ENCODE results near the gene TBL1X. TPM values are rescaled to one million over a fixed set of nuclear protein-coding genes. Genes with fewer than 3 reads are reported as not detected.

The TBL1X gene
- total and polyA plus RNA-seq, 2 donors (not counting 1 experiment from before 2014, with no cell fraction given): 8.8 to 65.1 TPM

DNA sequence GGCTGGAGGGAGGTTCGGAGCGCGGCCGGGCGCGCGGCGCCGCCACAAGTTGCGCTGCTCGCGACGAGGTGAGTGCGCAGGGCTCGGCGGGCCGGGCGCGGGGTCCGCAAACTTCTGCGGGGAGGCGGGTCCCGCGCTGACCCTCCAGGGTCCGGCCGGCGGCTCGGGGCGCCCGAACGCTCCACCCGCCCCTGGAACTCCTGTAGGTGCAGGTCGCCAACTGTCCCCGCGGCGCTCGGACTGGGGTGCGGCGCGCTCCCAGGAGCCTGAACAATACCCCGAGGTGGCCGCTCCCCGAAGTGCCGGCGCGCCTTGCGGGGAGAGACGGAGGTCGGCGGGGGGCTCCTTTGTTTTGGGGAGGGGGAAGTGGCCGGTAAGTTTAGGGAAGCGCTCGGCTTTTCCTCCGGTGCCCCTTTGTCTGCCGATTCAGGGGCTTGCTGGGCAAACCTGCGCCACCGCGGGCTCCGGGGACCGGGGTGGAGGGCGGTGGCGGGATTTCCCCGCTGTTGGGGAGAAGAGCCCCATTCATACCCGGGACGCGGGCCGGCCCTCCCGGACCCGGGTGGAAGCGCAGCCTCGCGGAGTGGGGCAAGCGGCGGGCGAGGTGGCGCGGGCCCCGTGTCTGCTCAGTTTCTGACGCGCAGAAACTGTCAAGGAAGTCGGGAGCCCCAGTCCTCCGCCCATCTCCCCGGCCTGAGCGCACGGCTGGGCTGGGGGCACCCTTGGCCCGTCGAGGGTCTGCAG is 694 bp downstream of the TBL1X start:
- ATAC-seq (ENCODE audit: low read depth) (peak; percentile 7), DNase-seq (peak; percentile 53)
- Histone ChIP-seq H3K4me1 (ENCODE audit: control insufficient read depth in 2 of 2, insufficient read depth in 2 of 2, low read length in 2 of 2) (peaks cover 33 to 43% of the 10 kb centered on the region in 2 donors), H3K36me3 (replicated peaks in 1 of 2; ENCODE audit: control extremely low read depth in 1 of 2, control insufficient read depth in 1 of 2, extremely low read depth in 1 of 2, insufficient read depth in 2 of 2, low read length in 1 of 2) (no peaks in the 10 kb centered on the region), H3K4me3 (ENCODE audit: control extremely low read depth in 1 of 5, extremely low read depth in 1 of 5, insufficient read depth in 1 of 5, low read depth in 2 of 5, low read length in 4 of 5) (peak overlapping the region in 4 of 5 experiments; percentile 60 to 73 (median 69)), H4K20me1 (ENCODE audit: control insufficient read depth, insufficient read depth, low read length, poor library complexity, severe bottlenecking) (peaks cover 9% of the 10 kb centered on the region), H3K27ac (ENCODE audit: low read length in 2 of 2) (peak overlapping the region; percentile 18 to 61), H3K79me2 (ENCODE audit: control insufficient read depth, insufficient read depth, low read length) (peaks cover 42% of the 10 kb centered on the region), H3K4me2 (replicated peaks; ENCODE audit: low read depth, low read length, poor library complexity, severe bottlenecking) (peak overlapping the region; percentile 76), H3K27me3 (replicated peaks in 1 of 4; ENCODE audit: control extremely low read depth in 1 of 4, control insufficient read depth in 3 of 4, insufficient read depth in 4 of 4, low read length in 3 of 4) (no peaks in the 10 kb centered on the region), H3K9me3 (ENCODE audit: control extremely low read depth in 1 of 3, control insufficient read depth in 2 of 3, insufficient read depth in 1 of 3, low read length in 2 of 3) (no peaks in the 10 kb centered on the region), H2AFZ (ENCODE audit: insufficient read depth, low read depth, low read length, poor library complexity, severe bottlenecking) (peak overlapping the region; percentile 73), H3K9ac (ENCODE audit: low read length) (peak overlapping the region; percentile 68)
- under 1% methylated on average over 55 of the region's 87 CpGs for WGBS (ENCODE audit: insufficient coverage)
- H3K4me1 Mint-ChIP-seq: peaks cover 46% of the 10 kb centered on the region
- peak overlapping the region; percentile 72 for H3K4me3 Mint-ChIP-seq
- peak overlapping the region; percentile 59 for H3K27ac Mint-ChIP-seq
- no peaks in the 10 kb centered on the region for H3K9me3 Mint-ChIP-seq (ENCODE audit: insufficient read depth)
- intact Hi-C loops (cut with micrococcal nuclease): loop anchor here (5.0 to 10.0 kb wide), 2 partner anchors 62 to 649 kb away; no protein-coding TSS in a partner anchor
- ChIA-PET CTCF (no interaction called here), POLR2A (no interaction called here)
- no peaks in the 10 kb centered on the region for H3K27me3 Mint-ChIP-seq
- TF ChIP-seq, protein P1, sequence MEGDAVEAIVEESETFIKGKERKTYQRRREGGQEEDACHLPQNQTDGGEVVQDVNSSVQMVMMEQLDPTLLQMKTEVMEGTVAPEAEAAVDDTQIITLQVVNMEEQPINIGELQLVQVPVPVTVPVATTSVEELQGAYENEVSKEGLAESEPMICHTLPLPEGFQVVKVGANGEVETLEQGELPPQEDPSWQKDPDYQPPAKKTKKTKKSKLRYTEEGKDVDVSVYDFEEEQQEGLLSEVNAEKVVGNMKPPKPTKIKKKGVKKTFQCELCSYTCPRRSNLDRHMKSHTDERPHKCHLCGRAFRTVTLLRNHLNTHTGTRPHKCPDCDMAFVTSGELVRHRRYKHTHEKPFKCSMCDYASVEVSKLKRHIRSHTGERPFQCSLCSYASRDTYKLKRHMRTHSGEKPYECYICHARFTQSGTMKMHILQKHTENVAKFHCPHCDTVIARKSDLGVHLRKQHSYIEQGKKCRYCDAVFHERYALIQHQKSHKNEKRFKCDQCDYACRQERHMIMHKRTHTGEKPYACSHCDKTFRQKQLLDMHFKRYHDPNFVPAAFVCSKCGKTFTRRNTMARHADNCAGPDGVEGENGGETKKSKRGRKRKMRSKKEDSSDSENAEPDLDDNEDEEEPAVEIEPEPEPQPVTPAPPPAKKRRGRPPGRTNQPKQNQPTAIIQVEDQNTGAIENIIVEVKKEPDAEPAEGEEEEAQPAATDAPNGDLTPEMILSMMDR (IDR thresholded peaks at IDR 0.05): no peak
- no peak for TF ChIP-seq EZH2 (IDR thresholded peaks at IDR 0.05; ENCODE audit: borderline replicate concordance, insufficient read depth, low read depth, low read length, poor library complexity, severe bottlenecking)

DNA sequence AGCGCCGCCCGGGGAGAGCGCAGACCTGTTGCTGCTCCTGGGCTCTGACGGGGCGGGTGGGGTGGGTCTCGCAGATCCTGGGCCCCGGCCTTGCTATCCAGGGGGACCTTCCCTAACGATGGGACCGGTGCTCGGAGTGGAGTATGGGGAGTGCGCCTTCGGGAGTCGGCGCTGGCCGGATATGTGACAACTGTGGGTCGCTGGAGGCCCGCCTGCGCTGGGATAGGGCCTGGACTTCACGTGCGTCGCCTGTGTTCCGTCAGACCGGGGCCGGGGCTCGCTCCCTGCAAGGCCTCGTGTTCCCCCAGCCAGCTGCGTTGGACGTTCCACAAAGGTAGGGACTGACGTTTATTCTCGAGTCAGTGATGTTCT is 1.3 kb downstream of the TBL1X start:
- ChIA-PET CTCF (no interaction called here), POLR2A (no interaction called here)
- no peaks in the 10 kb centered on the region for H3K27me3 Mint-ChIP-seq
- ATAC-seq (ENCODE audit: low read depth) (no peak), DNase-seq (peak; percentile 34)
- H4K20me1 ChIP-seq (ENCODE audit: control insufficient read depth, insufficient read depth, low read length, poor library complexity, severe bottlenecking): peaks cover 9% of the 10 kb centered on the region
- H3K4me3 ChIP-seq (ENCODE audit: control extremely low read depth in 1 of 5, extremely low read depth in 1 of 5, insufficient read depth in 1 of 5, low read depth in 2 of 5, low read length in 4 of 5): peak overlapping the region; percentile 27 to 73 (median 69)
- H3K4me3 Mint-ChIP-seq: peak overlapping the region; percentile 84
- peak overlapping the region; percentile 73 for H2AFZ ChIP-seq (ENCODE audit: insufficient read depth, low read depth, low read length, poor library complexity, severe bottlenecking)
- H3K27me3 ChIP-seq (replicated peaks in 1 of 4; ENCODE audit: control extremely low read depth in 1 of 4, control insufficient read depth in 3 of 4, insufficient read depth in 4 of 4, low read length in 3 of 4): no peaks in the 10 kb centered on the region
- H3K36me3 ChIP-seq (replicated peaks in 1 of 2; ENCODE audit: control extremely low read depth in 1 of 2, control insufficient read depth in 1 of 2, extremely low read depth in 1 of 2, insufficient read depth in 2 of 2, low read length in 1 of 2): peaks cover 0 to 3% of the 10 kb centered on the region in 2 experiments
- no peak overlapping the region for H3K27ac ChIP-seq (ENCODE audit: low read length in 2 of 2)
- 1% methylated on average over 24 of the region's 31 CpGs for WGBS (ENCODE audit: insufficient coverage)
- peak overlapping the region; percentile 76 for H3K4me2 ChIP-seq (replicated peaks; ENCODE audit: low read depth, low read length, poor library complexity, severe bottlenecking)
- peaks cover 33 to 43% of the 10 kb centered on the region in 2 donors for H3K4me1 ChIP-seq (ENCODE audit: control insufficient read depth in 2 of 2, insufficient read depth in 2 of 2, low read length in 2 of 2)
- H3K27ac Mint-ChIP-seq: peak overlapping the region; percentile 61
- TF ChIP-seq, protein P1 (IDR thresholded peaks at IDR 0.05): no peak
- TF ChIP-seq EZH2 (IDR thresholded peaks at IDR 0.05; ENCODE audit: borderline replicate concordance, insufficient read depth, low read depth, low read length, poor library complexity, severe bottlenecking): no peak
- peaks cover 48% of the 10 kb centered on the region for H3K79me2 ChIP-seq (ENCODE audit: control insufficient read depth, insufficient read depth, low read length)
- H3K9ac ChIP-seq (ENCODE audit: low read length): peak overlapping the region; percentile 68
- peaks cover 46% of the 10 kb centered on the region for H3K4me1 Mint-ChIP-seq
- H3K9me3 ChIP-seq (ENCODE audit: control extremely low read depth in 1 of 3, control insufficient read depth in 2 of 3, insufficient read depth in 1 of 3, low read length in 2 of 3): no peaks in the 10 kb centered on the region
- no peaks in the 10 kb centered on the region for H3K9me3 Mint-ChIP-seq (ENCODE audit: insufficient read depth)
- intact Hi-C loops (cut with micrococcal nuclease): loop anchor here (5.0 to 10.0 kb wide), 2 partner anchors 61 to 649 kb away; no protein-coding TSS in a partner anchor

All from B cell (primary cell).